Muscle of arm (tissue), 12 donors: ENCODE results near the gene OGDH. TPM values are rescaled to one million over a fixed set of nuclear protein-coding genes. Genes with fewer than 3 reads are reported as not detected.

ENCODE experiments used
- DNase-seq: peaks from one replicate; pipeline ENCODE4 v3.0.0-alpha.2; 2013
- polyA plus RNA-seq, 12 donors: library from polyadenylated mRNA; unstranded; fragments of 120-200 nt; gene quantifications; one replicate each; pipeline ENCODE4 v1.2.1, GENCODE V29; 2013; ENCODE audit not compliant: insufficient read length in 12 of 12

Gene OGDH
- polyA plus RNA-seq, 12 donors = 39.0 to 69.0 (median 58.2) TPM; not detected in 1

DNA sequence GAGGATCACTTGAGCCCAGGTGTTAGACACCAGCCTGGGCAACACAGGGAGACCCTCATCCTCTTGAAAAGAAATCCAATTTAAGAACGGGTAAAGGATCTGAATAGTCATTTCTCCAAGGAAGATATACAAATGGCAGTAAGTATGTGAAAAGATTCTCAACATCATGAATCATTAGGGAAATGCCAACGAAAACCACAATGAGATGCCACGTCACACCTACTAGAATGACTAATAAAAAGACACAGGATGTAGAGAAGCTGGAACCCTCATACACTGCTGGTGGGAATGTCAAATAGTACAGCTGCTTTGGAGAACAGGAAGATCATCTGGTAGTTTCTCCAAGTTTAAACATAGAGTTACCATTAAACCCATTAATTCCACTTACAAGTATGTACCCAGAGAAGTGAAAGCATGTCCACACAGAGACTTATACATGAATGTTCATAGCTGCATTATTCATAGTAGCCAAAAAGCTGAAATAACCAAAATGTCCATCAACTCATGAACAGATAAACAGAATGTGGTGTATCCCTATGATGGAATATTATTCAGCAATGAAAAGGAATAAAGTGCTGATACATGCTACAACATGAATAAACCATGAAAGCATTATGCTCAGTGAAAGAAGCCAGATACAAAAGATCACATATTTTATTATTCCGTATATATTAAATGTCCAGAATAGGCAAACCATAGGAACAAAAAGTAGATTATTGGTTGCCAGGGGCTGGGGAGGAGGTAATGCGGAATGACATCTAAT is 129.2 kb downstream of the OGDH start:
- DNase-seq = no peak

DNA sequence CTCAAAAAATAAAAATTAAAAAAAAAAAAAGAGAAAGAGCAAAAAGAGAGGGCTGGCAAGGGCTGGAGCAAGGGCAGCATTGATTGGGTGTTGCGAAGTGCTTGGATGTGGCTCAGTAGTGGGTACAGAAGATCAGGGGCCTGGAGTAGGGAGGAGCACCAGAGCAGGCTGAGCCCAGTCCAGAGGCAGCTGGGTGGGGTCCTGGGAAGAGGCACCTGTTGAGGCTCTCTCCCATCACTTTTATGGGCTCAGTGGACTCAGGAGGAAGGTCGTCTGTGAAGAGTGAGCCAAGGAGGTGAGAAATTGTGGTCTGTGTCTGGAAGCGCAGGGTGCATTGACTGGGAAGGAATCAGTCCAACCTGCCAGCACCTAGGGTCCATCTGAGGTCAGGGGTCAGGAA is 130.5 kb downstream of the OGDH start:
- no peak for DNase-seq

DNA sequence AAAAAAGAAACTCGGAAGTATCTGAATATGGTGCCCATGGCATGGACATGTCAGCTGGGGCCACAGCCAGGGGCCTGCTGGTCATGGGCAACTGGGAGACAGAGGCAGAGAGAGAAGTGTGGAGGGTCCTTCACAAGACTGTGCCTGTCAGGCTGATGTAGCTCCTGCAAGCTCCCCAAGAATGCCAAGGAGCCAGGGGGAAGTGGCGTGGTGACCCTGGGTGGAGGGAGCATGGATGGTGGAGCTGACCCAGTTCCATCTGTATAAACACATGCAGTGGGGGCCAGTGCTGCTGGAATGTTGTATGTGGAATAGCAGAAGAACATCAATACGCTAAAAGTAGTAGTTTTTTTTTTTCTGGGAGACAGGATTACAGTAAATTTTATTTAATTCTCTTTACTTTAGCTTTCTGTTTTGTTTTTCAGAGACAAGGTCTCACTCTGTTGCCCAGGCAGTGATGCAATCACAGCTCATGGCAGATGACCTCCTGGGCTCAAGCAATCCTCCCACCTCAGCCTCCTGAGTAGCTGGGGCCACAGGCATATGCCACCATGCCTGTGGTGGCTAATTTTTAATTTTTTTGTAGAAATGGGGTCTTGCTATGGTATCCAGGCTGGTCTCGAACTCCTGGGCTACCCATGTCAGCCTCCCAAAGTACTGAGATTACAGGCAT is 131.8 kb downstream of the OGDH start:
- DNase-seq = no peak

DNA sequence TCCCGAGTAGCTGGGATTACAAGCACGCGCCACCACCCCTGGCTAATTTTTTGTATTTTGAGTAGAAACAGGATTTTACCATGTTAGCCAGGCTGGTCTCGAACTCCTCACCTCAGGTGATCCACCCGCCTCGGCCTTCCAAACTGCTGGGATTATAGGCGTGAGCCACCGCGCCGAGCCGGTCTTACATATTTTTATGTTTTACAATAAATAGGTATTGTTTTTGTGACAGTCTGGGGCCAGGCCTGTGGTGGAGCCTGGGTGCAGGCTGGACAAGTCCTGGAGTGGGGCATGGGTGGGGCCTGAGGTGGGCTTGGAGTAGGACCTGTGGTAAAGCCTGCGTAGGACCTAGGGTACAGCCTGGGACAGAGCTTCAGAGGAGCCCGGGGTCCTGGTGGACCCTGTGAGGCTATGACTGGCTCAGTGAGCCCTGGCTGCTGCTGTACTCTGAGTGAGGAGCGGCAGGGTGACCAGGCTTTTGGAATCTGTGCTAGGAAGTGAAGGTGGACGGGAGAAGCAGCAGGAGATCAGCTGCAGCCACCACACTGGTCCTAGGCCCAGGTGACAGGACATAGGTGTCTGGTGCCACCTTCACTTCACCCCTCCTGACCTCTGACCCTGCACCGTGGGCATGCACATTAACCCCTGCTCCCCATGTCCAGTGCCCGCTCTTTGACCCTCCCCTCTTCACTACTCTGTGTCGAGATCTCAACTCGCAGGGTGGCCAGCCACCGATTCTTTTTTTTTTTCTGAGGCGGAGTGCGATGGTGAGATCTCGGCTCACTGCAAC is 132.6 kb downstream of the OGDH start:
- no peak for DNase-seq

DNA sequence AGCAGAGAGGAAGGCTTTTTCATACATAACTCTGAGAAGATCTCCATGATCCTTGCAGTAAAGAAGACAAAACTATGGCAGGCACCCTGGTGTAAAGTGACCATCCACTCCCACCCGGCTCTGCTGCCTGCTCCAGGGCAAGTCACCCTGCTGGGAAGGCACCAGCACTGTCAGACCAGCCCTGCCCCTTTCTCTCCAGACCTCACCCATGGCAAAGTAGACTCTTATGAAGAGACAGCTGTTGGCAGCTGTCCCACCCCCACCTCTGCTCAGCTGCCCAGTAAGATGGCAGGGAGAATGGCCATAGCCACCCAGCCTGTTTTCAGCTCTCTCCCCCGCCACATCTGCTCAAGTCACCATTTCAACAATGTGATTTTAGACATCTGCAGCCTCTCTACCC is 133.6 kb downstream of the OGDH start:
- no peak for DNase-seq

DNA sequence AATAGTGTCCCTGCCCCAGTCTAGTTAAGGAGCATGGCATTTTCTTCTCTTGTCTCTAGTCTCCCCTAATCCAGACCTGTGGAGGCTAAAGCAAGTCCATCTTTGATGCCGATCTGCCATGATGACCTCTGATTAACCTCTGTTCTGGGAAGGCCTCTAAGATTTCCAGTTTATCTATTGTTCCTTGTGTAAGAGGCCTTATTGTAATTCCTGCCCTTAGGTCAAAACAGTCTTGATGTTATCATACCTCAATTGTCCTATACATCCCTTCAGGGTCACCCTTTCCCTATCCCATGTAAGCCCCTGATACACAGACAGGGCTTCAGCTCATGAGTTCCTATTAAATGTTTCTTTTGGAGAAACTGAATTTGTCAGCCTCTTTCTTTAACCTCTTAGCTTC is 137.3 kb downstream of the OGDH start:
- no peak for DNase-seq

DNA sequence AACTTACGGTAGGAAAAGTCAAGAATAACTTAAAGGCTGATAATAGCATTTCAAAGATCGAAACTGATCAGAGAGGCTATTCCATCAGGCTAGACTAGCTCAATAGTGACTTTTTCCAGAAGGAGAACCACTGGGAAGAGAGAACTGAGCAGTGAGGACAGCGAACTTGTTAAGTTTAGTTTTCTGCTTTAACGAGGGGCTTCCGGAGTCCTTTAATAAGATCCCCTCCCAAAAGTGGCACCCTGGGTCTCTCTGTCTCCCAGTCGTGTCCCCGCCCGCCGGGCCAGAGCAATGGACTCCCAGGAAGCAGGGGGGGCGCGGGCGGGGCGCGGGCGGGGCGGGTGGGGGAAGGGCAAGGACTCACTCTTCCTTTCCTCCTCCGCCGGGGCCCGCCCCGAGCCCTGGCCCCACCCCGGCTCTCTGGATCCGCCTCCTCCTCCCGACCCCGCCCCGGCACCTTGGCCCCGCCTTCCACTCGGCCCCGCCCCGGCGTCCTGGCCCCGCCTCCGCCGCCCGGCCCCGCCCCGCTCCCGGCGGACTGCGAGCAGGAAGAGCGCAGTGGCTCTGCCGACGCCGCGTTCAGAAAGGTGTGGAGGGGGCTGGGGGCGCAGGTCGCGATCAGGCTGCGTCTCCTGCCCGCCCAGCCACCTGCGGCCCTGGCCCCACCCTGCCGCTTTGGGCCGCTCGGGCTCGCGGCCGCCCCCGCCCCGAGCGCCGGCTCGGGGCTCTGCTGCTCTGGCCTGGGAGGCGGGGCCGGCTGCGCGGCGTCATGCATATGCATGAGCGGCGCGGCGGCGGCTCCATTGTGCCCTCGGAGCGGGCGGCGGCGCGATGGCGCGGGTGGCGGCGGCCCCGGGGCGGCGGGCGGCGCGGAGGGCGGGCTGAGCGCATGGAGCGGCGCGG is 141.9 kb downstream of the OGDH start, which contains the start of gene ZMIZ2:
TSS of gene ZMIZ2 (plus strand) at position 803 of the 903 bp plus-strand sequence. CDS start 7,403 bp downstream, outside the sequence.
- DNase-seq = peak; percentile 84

DNA sequence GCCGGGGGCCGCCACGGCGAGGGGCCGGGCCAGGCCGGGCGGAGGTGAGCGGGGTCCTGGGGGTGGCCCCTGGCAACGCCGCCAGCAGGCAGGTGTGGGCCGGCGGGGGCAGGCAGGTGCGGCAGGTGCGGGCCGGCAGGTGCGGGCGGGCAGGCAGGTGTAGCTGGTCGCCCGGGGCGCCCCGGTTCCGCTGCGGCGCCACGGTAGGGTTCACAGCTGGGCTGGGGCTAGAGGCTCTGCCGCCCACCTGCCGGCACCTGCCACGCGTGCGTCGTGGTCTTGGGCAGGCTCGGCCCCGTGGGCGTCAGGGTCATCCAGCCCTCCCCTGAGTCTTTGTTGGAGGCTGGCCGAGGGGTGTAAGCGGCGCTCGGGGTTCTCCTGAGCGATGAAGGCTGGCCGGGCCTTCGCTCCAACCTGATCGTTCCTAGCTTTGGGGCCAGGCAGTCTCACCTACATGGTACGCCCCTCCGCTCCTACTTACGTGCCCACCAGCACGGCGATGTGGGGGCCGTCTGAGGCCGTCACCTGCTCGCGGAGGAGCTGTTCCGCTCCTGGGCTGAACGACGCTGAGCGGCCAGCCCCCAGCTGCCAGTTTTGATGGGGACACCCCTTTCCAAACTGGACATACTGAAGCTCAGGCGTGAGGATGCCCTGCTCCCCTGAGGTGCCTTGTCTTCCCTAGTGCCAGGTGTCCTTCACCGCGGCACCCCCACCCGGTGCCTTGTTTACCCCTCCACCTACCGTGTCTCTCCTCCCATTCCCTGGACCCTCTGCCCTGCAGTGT is 142.7 kb downstream of the OGDH start:
- DNase-seq = no peak

DNA sequence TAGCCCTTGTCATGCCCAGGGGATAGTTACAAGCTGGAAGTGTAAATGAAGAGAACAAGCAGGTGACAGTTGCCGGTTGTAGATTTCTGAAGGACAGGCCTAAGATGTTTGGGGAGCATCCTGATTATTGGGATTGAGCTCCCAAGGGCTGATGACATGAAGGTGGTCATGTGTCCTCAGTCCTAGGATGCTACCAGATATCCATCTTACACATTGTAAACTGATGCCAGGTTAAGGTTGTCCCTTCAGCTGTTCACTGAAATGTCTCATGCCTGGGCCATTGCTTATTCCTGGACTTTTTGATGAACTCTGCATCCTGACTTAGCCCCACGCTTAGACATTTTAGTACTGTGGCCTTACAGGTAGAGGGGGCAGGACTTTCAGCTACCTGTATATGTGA is 143.6 kb downstream of the OGDH start:
- no peak for DNase-seq

DNA sequence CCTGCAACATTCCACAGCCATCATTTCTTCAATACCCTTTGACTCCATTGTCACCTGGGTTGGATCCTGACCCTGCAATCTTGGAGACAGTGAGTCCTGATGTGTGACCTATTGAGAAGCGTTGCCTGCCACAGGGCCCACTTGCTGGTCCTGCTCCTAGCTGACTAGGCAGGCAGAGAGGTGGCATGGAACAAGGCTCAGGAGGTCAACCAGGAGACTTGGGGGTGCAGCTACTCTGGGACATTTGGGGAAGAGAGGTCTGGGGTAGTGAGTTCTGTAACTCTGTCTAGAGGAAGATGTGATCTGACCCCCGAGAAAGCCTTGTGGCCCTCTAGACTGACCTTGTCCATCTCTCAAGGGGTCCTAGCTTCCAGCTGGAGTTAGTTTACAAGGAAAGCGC is 144.0 kb downstream of the OGDH start:
- DNase-seq = no peak

DNA sequence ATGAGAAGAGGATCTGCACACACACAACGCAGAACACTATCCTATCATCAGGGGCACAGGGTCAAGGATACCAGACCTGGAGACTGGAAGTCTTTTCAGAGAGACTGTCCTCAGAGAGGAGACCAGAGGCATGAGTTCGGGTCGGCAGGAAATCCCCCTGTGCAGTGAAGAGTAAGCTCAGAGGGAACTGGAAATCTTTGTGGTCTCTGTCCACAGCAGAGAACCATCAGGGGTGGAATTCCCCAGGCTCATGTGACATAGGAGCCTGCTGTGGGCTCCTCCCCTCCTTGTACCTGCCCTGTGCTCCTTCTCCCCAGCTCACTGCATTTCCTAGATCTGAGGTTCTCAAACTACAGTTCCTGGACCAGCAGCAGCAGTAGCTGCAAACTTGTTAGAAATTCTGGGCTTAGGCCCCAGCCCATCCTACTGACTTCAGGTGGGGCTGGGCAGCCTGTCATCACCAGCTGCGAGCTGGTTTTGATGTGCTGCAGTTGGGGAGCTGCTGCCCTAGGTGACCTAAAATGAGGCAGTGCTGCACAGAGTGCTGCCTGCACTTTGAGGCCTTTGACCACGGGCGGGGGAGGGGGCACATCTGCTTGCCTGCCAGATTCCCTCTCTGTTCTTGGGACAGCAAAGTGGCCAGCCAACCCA is 144.6 kb downstream of the OGDH start:
- no peak for DNase-seq

DNA sequence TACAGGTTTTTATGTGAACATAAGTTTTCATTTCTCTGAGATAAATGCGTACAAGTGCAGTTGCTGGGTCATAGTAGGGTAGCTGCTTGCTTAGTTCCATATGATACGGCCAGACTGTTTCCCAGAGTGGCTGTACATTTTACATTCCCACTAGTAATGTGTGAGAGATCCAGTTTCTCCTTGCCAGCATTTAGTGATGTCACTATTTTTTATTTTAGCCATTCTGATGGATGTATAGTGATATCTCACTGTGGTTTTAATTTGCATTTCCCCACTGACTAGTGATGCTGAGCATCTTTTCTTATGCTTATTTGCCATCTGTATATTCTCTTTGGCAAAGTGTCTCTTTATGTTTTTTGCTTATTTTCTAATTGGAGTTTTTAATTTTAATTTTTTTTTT is 146.4 kb downstream of the OGDH start:
- DNase-seq = no peak

DNA sequence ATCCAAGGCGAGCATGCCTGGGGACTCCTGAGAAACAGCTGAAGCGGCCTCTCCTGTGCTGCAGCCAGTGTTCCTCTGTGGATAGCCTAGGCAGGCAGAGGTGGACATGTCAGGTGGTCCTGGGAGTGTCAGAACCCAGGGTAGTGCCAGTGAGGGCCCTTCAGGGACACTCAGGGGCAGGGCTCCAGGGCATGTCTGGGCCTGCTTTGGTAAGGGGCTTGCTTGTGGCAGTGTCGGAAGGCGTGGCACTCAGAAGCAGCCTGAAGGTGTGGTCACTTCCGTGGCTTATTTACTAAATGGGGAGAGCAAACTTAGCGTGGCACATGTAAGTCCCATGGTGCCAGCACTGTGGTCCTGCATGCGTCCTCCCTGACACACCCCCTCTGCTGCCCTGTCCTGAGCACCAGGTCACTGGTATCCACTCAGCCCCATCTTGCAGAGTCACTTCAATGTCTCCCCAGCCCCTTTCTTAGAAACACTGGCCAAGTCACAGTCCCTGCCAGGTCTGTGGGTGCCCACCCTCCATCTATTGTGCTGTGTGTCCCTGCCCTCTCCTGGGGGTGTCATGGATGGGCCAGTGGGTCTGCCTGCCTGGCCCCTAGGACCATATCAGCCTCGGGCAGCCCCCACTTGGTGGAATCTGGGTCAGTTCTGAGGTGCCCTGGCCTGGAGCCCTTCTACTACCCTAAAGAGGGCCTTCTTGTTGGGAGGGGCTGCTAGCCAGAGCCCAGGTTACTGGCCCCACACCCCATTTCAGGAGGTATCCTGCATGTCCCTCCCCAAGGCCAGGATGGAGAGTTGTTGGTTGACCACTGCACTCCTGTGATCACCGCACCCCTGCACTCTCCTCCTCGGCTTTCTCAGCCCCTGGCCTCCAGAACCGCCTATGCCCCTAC is 148.6 kb downstream of the OGDH start:
- no peak for DNase-seq

DNA sequence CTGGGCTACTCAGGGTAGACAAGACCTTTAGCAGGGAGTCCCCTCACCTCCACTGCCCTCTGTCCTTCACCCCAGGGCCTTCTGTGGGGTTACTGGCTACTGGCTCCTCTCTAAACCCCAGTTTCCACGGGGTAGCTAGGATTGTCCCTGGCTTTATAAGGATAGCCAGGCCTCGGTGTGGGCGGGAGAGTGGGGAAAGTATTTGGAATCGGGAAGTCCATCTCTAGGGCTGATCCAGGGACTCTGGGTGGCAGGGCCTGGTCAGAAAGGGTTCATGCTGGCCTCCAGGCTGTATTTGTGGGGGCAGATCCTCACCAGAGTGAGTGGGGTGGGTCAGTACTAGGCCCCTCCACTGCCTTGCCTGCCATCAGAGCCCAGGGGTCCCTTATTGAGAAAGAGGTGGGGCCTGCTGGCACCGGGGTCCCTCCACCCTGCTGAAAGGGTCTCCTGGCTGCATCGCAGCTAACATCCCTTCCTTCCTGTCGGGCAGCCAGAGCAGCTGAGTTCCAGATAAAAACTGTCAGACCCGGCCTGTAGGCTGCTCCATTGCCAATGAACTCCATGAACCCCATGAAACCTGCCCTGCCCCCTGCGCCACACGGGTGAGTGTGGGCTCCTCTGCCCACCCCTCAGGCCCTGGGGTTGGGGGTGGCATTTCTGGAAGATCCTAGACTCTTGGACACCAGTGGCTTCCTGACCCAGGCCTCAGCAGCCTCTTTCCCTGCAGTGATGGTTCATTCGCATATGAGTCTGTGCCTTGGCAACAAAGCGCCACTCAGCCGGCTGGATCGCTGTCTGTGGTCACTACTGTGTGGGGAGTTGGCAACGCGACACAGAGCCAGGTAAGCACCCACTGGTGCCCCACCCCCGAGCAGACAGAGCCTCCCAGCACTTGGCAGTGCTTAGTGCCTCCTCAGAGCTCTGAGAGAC is 149.5 kb downstream of the OGDH start:
- no peak for DNase-seq

DNA sequence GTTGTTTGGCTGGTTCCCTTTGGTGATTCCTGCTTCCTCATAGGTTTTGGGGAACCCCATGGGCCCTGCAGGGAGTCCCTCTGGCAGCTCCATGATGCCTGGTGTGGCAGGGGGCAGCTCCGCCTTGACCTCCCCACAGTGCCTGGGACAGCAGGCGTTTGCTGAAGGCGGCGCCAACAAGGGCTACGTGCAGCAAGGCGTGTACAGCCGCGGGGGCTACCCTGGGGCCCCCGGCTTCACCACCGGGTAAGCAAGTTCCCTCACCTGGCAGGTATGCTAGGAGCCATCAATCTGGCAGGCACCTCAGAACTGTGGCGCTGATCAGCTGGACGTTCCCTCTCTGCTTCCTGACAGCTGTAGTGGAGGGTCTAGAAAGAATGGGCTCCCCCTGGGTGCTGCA is 150.5 kb downstream of the OGDH start:
- no peak for DNase-seq

DNA sequence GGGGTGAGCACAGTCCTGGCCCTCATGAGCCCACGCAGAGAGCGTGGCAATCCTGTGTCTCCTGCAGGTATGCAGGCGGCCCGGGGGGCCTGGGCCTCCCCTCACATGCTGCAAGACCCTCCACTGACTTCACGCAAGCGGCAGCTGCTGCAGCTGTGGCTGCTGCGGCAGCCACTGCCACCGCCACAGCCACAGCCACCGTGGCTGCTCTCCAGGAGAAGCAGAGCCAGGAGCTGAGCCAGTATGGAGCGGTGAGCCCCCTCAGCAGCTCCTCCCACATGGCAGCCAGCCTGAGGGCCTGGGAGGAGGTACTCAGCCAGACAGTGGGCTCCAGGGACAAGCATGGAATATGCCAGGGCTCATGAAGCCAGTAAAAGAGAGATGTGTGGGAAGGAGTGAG is 150.9 kb downstream of the OGDH start:
- peak; percentile 80 for DNase-seq

DNA sequence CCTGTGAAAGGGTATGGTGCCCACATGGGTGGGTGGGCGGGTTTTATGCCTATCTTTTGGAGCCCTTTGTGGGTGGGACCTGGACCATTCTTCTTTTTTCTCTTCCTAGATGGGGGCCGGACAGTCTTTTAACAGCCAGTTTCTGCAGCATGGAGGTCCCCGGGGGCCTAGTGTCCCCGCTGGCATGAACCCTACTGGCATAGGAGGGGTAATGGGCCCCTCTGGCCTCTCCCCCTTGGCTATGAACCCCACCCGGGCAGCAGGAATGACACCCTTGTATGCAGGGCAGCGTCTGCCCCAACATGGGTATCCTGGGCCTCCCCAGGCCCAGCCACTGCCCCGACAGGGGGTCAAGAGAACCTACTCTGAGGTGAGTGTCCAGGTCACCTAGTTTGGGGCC is 151.3 kb downstream of the OGDH start:
- no peak for DNase-seq
